ENCODE data around the gene SUN5.

Gene SUN5

DNA sequence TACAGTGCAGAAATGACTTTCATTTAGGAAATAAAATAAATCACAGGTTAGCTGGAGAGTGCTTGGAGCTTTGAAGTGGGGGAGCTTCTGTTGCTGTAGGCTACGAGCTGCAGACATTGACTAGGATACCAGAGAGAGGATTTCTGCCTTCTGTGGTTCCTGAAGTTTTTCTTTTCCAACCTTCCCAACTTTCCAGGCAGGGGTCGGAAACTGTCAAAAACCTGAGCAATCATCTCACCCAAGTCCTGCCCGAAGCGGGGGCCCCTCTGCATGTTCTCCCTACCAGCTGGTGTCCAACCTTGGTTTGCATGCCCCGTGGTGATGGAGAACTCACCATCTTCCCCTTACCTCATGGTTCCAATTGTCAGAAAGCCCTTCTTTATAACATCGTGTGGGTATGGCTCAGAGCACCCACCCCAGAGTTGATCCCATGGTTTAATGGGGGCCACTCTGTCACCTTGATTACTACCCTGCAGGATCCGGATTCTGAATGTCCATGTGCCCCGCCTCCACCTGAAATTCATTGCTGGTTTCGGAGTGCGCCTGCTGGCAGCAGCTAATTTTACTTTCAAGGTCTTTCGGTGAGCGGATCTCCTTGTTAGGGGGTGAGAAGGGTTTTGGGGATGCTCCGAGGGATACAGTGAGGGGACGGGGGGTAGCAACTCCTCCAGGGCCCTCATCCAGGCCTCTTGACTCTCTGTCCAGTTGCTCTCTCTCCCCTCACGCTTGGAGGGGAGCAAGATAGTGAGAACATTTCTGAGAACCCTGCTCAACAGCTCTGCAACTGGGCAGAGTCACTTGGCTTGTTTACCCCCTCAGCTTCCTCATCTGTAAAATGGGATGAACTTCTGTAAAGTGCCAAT, 8.3 kb upstream of the SUN5 start:
- ATAC-seq = no peak

DNA sequence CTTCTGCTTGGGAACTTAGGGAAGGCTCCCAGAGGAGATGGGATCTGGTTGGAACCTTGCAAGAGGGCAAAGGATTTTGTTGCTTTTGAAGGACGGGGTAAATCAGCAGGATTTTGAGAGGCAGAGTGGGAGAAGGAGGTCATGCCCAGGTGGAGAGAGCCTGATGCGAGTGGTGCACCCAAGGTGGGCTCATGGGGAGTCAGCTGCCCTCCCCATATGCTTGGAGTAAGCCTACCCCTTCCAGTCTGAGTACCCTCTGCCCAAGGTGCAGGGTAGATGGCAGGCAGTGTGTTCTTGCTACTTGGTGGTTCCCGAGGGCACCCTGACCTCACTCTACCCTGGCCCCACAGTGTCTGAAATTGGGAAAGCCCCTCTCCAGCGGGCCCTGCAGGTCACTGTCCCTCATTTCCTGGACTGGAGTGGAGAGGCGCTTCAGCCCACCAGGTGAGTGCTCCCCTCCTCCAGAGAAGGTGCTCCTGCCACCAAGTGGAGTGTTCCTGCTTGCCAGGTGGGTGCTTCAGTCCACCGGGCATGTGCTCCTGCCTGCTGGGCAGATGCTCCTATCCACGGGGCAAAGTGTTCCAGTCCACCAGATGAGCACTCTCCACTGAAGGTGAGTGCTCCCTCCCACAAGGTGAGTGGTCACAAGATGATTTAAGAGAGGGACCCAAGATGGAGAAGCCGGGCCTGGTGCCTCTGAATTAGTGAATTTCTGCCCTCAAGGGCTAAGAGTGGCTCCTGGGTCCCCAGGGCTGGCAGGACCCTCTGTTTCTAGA, 6.6 kb upstream of the SUN5 start:
- ATAC-seq = no peak

DNA sequence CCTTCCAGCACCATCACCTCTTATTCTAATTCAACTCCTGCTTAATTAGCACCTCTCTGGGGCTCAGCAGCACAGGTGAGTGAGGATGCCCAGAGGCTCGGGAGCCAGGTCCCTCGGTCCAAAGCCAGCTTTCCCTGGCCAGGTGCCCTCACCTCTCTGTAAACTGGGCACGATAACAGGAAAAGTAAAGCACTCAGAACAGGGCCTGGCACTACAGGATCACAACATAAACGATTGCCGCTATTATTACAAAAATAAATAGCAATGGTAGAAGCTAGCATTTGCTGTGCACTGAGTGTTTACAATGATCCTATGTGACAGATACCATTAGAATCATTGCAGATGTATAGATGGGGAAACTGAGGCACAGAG, 5.9 kb upstream of the SUN5 start:
- no peak for ATAC-seq

DNA sequence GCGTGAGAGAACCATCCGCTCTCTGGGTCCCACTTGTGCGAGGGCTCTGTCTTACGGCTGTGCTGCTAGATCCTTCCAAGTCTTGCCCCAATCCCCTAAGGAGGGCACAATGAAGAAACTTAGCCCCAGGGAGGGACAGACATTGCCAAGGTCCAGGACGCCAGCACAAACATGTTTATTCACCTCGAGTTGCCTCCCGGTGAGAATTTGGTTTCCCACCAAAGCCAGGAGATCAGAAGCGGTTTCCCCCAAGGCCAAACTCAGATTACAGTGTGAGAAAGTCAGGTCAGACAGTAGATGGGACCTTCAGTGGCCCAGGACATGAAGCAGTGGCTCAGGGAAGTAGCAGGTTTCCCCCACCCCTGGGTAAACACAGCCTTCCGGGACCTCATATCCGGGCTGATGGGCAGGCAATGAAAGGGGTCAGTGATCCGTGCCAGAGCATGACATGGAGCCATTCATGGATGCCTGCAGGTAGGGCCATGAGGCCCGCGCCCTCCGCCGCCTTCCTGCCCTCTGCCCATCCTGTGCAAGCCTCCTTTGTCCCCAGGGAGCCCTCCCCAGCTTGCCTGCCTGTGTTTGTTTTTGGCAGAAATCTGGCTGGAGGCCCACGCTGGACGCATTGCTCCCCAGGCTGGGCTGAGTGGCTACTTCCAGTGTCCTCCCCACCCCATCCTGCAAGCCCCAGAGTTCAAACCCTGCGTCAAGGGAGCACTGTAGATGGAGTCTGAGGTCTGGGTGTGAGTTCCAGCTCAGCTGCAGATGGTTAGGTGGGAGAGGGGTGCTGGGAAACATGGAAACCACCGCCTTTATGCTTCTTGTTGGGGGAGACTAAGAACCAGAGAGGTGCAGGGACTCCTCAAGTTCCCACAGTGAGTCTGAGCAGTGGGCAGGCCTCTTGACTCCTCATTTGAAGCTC, 5.2 kb upstream of the SUN5 start:
- ATAC-seq = no peak

DNA sequence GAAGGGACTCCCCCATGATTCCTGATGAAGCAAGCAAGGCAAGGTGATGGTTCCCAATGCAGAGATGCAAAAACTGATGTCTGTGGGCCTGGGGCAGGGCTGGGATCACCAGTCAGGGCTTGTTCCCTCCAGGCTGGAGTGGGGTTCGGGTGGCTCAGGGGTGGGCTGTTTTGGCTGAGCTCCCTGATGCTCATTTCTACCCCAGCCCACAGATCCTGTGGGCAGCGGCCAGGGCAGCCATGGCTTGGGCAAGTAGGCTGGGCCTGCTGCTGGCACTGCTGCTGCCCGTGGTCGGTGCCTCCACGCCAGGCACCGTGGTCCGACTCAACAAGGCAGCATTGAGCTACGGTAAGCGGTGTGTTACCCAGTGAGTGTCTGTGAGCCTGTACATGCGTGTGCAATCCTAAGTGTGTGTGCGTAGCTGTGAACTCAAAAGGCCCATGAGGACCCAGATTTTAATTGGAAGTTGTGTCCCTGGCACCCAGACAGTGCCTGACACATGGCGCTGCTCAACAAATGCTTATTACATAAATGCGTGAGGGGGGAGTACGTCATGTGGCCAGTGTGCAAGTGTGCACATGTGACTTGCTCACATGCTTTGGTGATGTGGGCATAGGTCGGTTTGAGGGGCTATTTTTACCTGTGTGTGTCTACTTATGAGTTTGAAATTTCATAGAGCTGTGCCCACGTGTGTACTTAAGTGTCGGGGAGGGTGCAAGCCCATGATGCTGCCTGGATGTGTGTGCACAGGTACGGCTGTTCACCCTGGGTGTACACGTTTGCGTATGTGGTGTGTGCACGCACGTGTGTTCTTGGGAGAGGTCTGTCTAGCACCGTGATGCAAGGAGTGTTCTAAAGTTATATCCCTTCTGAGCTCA, 4.3 kb upstream of the SUN5 start:
- no peak for ATAC-seq

DNA sequence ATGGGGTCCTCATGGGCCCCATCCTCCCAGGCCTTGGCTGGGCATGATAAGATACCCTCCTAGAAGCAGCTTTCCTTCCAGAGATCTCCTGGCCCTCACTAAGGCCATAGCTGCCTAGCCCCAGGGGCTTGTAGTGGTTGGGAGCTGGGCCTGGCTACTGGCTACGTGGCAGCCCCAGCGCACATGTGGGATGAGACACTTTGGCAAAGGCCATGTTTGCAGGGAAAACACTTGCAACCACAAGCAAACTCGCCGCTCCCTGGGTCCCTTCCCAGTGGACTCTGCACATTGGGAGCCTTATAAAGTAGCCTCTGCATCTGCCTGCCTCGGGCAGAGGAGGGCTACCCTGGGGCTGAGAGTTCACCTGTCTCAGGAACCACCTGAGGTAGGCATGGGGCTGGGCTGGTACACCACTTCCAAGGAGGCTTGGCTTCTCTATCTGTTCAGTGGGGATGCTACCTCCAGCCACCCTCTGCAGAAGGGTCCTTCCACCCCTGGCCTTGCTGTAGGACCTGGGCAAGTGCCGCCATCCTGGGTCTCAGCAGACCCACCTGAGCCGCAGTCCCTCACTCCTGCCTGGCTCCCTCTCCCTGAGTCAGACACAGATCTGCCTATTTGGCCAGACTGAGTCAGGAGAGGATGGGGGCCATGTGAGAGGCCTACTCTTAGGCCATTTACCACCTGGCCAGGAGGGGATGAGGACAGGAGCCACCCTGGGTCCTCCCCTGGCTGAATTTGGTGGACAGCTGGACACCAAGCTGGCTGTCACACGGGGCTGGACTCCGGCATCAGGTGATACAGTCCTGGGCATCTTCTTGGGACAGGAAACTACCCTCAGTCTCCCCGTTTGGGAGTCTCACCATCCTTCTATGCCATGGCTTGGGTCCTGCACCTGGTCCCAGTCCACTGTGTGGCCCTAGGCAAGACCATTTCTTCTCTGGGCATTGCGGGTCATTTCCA, 3.4 kb upstream of the SUN5 start, which contains the start of gene BPIFB2:
Gene BPIFB2 (plus strand): TSS at position 329 of the 960 bp plus-strand sequence. CDS start 871 bp downstream, outside the sequence.
- no peak for ATAC-seq

DNA sequence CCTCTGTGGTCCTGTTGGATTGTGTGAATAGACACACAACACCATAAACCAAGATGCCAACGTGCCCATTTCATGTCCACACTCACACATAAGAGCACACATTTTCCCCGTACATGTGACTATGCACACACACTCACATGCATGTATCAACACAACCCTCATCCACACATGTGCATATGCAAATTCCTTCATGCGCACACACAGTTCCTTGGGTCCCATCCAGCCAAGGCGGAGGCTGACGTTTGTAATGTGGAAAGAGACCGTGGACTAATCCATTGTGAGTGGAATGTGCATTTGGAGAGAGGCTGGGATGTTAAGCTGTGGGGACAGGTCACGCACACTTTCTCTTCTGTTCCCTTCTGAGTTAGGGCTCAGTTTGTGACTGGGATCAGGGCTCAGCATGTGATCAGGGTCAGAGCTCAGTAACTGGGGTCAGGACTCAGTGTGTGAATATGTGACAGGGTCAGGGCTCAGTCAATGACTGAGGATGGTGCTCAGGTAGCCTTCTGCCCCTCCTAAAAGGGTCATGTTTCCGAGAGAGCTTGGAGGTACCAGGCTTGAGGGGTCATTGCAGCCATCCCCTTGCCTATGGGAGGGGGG, 2.6 kb upstream of the SUN5 start:
- ATAC-seq = no peak

DNA sequence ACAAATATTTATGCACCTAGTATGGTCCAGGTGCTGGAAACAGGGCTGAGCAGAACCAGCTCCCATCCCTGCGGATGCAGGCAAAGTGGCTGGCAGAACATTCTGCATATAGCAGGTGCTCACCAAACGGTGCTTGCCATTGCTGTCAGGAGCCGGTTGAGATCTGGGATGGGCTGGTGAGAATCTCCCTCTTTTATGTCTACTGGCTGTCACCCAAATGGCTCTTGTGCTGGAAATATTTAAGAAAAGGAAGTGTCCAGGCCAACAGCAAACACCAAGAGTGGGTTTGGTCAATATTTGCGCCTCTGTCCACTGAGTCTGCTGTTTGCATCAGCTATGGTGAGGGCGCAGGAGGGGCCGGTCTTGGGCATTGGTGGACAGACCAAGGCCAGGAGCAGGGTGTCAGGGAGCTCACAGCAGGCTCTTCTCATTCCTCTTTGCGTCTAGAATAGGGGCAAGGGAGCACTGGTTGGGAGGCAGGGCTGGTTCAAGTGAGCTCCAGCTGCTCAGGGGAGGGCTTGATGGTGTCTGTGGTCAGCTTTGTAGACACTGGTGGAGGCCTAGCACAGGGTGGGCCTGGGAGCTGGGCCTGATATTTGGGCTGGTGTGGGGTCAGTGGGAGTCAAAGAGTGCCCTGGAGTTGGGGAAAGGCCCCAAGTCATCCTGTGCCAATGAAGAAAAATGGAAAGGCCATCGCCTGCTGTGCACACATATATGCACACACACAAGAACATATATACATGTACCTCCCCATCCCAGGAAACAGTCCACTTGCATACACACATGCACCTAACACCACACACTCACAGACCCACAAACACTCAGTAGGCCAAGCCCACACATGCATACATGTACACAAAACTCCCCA, 1.9 kb upstream of the SUN5 start:
- ATAC-seq = no peak

DNA sequence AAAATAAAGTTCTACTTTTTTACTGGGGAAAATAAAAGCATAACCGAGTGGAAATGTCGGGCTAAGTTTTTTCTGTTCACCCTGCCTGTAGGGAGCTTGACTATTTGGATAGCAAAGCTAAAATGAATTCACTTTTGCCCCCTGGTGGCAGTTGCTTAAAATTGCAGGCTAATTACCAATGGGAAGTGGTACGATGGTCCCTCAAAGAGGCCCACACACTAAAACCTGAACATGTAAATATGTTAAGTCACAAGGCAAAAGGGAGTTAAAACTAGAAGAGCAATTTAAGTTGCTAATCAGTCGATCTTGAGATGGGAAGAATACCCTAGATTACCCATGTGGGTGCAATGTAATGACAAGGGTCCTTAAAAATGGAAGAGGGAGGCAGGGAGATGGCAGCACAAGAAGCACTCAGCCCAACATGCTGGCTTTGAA, 916 bp upstream of the SUN5 start:
- no peak for ATAC-seq

DNA sequence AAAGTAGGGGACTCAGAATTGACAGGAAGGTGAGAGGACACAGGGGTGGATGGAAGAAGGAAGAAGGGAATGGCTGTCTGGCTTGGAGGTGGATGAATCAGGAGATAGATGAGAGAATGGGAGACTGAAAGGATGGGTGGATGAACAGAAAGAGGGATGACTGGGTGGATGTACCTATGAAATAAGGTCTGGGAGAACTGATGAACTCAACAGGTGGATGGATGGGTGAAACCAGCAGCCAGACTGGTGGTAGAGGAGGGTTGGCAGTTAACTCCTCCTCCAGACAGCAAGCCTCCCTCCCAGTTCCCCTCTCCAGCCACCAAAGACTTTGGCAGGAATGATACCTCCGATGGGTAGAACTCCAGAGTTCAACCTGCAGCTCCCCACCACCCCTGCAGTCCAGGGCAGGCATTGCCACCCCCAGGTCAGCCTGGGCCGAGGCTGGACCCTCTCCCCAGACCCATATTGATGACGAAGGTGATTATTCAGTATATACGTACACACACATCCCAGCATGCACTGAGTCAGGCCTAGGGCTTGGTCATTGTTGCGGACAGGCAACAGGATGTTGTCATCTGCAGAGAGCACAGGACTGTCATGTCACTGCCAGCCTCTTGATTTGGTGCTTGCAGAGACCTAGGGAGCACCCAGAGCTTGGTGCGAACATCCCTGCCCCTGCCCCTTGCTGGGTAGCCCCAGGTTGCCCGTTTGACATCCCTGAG, 2.0 kb downstream of the SUN5 start:
- no peak for ATAC-seq

DNA sequence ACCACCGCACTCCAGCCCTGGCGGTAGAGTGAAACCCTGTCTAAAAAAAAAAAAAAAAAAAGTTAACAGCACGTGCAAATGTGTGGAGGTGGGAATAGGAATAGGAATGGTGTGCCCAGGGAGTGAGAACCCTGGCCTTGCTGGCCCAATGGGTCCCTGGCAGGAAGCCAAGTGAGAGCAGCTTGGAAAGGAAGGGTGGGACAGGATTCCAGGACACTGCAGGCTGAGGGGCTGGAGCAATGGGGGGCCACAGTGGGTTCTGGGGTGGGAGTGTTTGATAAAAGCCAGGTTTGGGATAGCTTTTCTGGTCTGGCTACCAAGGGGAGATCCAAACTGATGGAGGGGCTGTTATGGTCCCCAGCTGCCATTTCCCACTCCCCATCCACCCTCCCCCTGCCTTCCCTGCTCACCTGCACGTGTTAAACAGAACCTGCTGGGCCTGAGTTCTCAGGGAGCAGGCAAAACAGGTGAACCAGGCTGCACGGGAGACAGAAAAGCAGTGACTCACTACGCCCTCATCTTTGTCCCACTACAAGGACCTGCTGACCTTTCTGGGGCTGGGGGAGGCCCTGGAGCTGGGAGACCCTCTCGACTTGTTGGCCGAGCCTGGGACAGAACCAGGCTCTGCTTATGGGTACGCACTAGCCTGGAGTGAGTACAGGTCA, 3.3 kb downstream of the SUN5 start:
- no peak for ATAC-seq

DNA sequence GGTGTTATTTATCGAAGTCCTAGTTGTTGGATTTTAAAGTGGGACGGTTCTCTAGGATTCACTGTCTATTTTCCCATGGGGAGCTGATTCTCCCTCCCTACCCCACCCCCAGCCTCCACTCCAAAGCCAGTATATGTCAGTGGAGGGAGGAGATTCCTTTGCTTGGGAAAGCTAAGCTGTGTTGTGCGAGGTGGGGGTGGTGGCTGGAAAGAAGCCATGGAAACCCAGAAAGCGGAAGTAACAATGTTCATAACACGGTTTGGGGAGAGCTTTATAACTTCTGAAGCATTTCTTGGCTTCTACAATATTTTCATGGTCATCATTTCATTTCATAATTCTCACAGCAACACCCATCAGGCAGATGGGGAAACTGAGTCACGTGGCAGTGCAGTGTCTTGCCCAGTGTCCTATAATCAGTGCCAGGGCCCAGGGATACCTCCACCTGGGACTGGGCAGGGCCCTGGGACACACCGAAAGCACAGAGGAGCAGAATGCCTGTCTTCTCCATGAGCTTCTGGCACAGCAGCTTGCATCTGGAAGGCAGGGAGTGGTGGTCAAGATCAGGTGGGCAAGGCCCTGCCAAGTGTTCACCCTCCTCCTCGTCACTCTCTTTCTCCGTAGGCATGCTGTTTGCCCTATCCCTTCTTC, 4.5 kb downstream of the SUN5 start:
- no peak for ATAC-seq

DNA sequence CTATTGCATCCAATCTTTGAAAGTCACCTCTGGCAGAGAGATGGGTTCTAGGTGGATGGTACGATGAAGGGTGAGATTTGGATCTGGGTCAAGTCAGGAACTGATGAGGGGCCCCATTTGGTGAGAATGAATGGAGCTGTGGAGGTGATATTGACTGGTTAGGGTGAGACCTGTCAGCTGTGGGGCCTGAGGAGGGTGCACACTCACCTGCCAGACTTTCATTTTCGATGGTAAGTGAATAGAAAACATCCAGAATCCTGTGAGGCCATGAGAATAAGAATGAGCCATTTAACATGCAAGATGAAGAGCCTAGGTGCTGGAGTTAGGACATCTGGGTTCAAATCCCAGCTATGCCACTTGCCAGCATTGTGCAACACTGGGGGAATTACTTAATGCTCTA, 6.8 kb downstream of the SUN5 start:
- ATAC-seq = peak; percentile 46 to 53

DNA sequence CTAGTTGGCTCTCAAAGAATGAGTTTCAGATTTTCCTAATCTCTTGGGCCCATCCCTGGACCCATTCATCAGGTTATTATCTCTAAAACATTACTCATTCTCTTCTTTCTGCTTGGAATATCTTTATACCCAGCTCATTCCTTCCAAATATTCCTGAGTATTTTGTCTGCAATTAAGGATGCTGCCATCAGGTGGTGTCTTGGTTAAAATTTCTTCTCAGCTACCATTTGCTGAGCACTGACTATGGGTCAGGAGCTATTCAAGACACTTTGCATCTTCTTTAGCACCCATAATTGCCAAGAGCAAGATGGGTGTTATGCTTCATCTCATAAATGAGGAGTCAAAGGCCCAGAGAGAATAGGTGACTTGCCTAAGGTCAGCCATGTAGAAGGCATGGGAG, 8.4 kb downstream of the SUN5 start:
- ATAC-seq = no peak

DNA sequence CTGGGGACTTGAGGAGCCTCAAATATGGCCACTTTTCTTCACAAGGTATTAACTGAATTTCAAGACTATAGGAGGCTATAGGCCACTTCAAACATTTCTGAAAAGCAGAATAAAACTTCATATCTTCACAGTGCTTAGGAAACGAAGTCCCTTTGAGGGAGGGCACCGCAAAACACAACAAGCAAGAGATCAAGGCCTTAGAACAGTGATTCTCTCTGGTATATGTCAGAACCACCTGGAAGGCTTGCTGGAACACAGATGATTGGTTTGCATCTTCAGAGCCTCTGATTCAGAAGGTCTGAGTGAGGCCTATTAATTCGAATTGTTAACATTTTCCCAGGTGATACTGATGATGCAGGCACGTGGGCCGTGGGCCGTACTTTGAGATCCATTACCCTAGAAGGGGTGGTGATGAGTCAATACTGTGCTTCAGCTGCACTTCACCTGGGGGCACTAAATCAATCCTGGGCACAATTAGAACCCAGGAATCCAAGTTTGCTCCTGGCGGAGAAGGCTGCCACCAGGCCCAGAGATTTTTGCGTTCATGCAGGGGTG, 10.7 kb downstream of the SUN5 start:
- ATAC-seq = peak in 1 of 2 donors; percentile 41

DNA sequence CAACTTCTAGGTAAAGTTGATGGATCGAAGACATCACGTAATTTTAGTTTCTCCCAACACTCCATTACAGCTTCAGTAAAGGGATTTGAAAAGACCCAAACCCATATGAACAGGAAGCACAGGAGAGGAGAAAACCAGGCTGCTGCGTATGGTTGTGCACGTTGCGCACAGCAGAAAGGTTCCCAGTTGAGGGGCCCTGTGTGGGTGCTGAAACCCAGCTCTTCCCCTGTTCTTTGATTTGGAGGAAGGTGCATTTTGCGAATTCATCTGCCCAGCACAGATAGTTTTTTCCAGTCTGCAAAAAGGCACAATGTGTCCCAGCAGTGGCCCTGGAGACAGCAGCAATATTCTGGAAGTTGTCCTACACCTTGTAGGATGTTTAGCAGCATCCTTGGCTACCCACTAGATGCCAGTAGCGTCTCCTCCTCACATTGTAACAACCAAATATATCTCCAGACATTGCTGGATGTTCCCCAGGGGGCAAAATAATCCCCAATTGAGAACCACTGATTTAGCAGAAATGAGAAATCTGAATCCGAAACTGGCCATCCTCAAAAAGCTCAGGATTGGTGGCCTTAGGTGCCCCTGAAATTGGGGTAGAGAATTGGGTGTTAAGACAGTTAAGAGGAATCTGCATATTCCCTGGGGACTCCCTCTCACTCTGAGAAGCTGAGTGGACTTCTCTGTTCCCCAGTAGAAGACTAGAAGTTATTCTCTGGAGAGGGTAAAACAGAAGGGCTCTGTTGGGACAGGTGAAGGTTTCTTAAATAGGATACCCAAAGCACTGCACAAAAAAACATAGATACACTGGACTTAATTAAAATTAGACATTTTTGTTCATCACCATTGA, 12.2 kb downstream of the SUN5 start:
- no peak for ATAC-seq
